Activated naive CD4-positive, alpha-beta T cell treated with anti-CD3 and anti-CD28 coated beads for 36 hours (primary cell): ENCODE data around the gene MAST3. TPM values are rescaled to one million over a fixed set of nuclear protein-coding genes. Genes with fewer than 3 reads are reported as not detected.

Experiments used
- CTCF ChIA-PET: fragments of 350-600 bp; sonication (Branson Sonifier 250); formaldehyde crosslinking; loops from one replicate; lab custom pipeline; 2021; ENCODE audit warnings: antibody characterized with exemption; lab: Charles Lee
- DNase-seq: peaks from one replicate; pipeline ENCODE4 v3.0.0-alpha.2; 2020
- H3K27ac Mint-ChIP-seq: one replicate; pipeline ENCODE4 v1.8.0; 2021; ENCODE audit warnings: mild to moderate bottlenecking, mixed read lengths
- H3K27me3 Mint-ChIP-seq: one replicate; pipeline ENCODE4 v1.8.0; 2021; ENCODE audit warnings: low read depth, mixed read lengths
- H3K36me3 Mint-ChIP-seq: one replicate; pipeline ENCODE4 v1.8.0; 2021; ENCODE audit warnings: low read depth, mixed read lengths
- H3K4me1 Mint-ChIP-seq: one replicate; pipeline ENCODE4 v1.8.0; 2021; ENCODE audit warnings: low read depth, mixed read lengths
- H3K4me3 Mint-ChIP-seq: one replicate; pipeline ENCODE4 v1.8.0; 2021; ENCODE audit warnings: mild to moderate bottlenecking, moderate library complexity, mixed read lengths
- H3K9me3 Mint-ChIP-seq: one replicate; pipeline ENCODE4 v1.8.0; 2021; ENCODE audit warnings: mixed read lengths
- intact Hi-C: fragments of 100-400 bp; cut with micrococcal nuclease; formaldehyde crosslinking; loops from one replicate; pipeline ENCODE4 v1.15.1; 2023
- total RNA-seq, 2 experiments: library from RNA; stranded (reverse); gene quantifications; one replicate each; pipeline ENCODE4 v1.2.3, GENCODE V29; 2021

The MAST3 gene
- total RNA-seq, 2 experiments from 2014 or later, result 12.8 to 13.5 TPM

DNA sequence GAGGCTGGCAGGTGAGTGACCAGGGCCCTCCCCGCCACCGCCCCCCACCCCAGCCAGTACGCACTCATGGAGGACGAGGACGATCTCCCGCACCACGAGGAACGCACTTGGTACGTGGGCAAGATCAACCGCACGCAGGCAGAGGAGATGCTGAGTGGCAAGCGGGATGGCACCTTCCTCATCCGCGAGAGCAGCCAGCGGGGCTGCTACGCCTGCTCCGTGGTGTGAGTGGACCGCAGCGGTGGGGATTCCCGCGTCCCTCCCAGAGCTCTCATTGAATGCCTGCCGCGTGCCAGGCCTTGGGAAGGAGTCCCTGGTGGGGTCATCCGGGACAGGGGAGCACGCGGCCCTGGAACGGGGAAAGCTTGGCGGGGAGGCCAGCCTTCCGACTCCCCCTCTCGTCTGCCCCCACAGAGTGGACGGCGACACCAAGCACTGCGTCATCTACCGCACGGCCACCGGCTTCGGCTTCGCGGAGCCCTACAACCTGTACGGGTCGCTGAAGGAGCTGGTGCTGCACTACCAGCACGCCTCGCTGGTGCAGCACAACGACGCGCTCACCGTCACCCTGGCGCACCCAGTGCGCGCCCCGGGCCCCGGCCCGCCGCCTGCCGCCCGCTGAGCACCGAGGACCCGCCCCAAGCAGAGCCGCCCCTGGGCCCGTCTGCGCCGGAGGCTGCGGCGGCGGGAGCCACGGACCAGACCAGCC lies 71.2 kb downstream of the MAST3 start:
- CTCF ChIA-PET, result interaction anchor here (0.5 to 5.2 kb wide), 5 partner anchors 14 to 111 kb away, joined by 3 to 35 read pairs (median 3); no protein-coding TSS in a partner anchor
- H3K36me3 Mint-ChIP-seq, result peaks cover 25% of the 10 kb centered on the region
- H3K27ac Mint-ChIP-seq, result no peak overlapping the region

DNA sequence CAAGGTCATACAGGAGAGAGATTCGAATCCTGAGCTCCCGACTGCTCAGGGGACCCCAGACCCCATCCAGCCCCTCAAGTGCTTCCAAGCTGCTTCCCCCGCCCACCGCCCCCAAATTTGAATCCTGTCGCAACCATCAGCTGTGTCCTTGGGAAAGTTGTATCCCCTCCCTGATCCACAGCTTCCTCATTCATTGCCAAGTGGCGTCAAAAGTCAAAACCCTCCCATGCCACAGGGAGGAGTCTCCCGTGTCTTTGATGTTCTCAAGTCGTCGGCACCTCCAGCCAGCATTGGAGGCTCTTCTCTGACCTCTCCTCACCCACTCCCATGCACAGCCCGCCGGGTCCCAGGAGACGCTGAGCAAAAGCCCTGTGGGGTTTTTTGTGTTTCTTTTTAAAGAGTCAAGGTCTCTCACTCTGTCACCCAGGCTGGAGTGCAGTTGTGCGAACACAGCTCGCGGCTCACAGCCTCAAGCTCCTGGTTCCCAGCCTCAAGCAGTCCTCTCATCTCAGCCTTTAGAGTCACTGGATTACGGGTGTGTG lies 73.2 kb downstream of the MAST3 start:
- Mint-ChIP-seq H3K36me3 (peaks cover 22% of the 10 kb centered on the region), H3K9me3 (no peaks in the 10 kb centered on the region), H3K4me1 (peaks cover 6% of the 10 kb centered on the region), H3K27ac (peak overlapping the region; percentile 35), H3K4me3 (no peak overlapping the region), H3K27me3 (no peaks in the 10 kb centered on the region)
- no peak for DNase-seq
- CTCF ChIA-PET, result interaction anchor here (0.6 to 1.4 kb wide), 5 partner anchors 9 to 358 kb away, joined by 3 to 5 read pairs (median 3); no protein-coding TSS in a partner anchor
- intact Hi-C loops, result no loop called here

More for the DNA sequence above, 71.2 kb downstream of the MAST3 start:
- DNase-seq, result no peak
- Mint-ChIP-seq H3K9me3 (no peaks in the 10 kb centered on the region), H3K4me3 (no peak overlapping the region), H3K4me1 (peaks cover under 1% of the 10 kb centered on the region), H3K27me3 (no peaks in the 10 kb centered on the region)
- intact Hi-C loops, result loop anchor here (1.0 kb wide), 2 partner anchors 56 to 106 kb away; no protein-coding TSS in a partner anchor

DNA sequence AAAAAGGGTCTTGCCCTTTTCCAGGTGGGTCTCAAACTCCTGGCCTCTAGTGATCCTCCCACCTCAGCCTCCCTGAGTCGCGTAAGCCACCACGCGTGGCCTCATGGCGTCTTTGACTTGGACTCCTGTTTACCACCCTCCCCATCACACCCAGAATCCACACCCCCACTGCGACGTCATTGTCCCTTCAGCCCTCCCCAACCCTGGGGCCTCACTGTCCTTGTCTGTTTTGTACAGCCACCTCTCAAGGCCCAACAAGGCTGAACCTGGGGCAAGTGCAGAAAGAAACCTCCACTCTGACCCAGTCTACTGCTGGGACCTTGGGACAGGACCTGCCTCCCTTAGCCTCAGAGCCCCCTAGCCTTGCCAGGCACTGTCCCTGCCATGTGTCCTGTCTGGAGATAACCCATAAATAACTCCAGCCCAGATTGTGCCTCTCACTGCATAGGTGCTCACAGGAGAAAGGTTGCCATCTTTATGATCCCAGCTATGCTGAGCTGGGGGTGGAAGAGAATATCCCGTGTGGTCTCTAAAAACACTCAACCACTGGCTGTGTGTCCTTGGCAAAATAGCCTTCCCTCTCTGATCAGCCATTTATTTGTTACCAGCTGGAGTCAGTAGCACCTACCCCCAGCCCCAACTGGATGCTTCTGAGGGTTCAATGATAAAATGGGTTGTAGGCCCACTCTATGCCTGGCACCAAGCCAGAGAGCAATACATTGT lies 74.2 kb downstream of the MAST3 start:
- intact Hi-C loops, result no loop called here
- H3K27ac Mint-ChIP-seq, result no peak overlapping the region

DNA sequence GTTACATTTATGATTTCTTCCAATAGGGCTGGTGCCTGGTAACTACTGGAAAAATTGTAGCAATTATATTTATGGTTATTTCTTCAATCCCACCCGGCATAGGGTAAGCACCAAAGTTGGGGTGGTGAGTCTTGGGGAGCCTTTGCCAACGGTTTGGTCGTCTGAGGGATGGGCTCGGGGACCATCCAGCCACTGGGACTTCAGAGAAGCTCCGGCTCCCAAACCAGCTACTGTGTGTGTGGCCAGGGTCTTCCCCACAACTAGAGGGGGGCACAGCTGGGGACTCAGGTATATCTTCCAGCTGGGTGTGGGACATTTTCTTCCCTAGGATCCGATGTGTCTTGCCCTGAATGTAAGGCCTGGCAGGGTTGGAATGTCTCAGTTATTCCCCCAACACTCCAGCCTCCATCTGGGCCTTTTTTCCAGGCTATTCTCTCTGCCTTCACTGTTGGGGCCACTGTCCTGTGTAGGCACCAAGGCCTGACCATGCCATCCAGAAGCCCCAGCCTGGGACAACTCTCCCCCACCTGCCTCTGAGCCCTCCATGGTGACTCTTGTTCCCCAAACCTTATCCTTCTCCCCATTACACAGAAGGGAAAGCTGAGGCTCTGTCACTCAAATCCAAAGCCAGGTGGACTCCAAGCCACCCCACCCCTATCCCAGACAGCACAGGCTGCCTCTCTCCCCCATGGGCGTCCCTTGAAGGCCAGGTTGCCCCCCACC lies 74.9 kb downstream of the MAST3 start:
- H3K4me1 Mint-ChIP-seq, result peaks cover 6% of the 10 kb centered on the region

More for the DNA sequence above, 74.2 kb downstream of the MAST3 start:
- no peak for DNase-seq
- Mint-ChIP-seq H3K4me3 (no peak overlapping the region), H3K27me3 (no peaks in the 10 kb centered on the region), H3K36me3 (peaks cover 15% of the 10 kb centered on the region), H3K4me1 (peaks cover 6% of the 10 kb centered on the region), H3K9me3 (no peaks in the 10 kb centered on the region)
- CTCF ChIA-PET, result interaction anchor here (0.9 to 1.3 kb wide), 3 partner anchors 21 to 77 kb away, joined by 3 to 4 read pairs (median 3); partner anchors contain the start of gene MPV17L2

DNA sequence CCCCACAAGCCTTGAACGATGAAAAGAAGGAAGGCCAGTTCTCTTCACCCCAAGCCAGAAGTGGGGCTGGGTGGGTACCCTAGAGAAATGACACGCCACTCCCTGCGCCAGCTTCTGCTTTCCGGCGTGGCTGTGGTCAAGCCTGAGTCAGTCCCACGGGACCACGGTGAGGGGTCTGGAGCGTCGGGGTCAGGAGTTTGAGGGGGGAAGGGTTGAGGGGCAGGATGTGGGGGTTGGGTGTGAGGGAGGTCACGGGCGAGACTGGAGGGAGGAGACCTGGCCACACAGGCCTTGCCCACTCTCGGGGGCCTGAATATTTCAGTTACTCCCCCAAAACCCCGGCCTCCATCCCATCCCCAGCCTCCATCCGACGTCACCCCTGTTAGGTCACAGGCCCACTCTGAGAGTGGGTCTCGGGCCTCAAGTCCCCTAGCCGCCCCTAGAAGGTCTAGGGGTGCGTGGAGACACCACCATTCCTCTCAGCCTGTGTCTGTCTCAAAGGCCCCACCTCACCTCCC lies 75.5 kb downstream of the MAST3 start:
- intact Hi-C loops, result no loop called here

More for the DNA sequence above, 74.9 kb downstream of the MAST3 start:
- Mint-ChIP-seq H3K9me3 (no peaks in the 10 kb centered on the region), H3K27ac (no peak overlapping the region), H3K36me3 (peaks cover 12% of the 10 kb centered on the region), H3K27me3 (no peaks in the 10 kb centered on the region), H3K4me3 (peak overlapping the region; percentile 81)
- intact Hi-C loops, result no loop called here
- CTCF ChIA-PET, result interaction anchor here (0.7 to 1.3 kb wide), 3 partner anchors 20 to 59 kb away, joined by 3 to 4 read pairs (median 4); partner anchors contain the start of gene MPV17L2
- no peak for DNase-seq

DNA sequence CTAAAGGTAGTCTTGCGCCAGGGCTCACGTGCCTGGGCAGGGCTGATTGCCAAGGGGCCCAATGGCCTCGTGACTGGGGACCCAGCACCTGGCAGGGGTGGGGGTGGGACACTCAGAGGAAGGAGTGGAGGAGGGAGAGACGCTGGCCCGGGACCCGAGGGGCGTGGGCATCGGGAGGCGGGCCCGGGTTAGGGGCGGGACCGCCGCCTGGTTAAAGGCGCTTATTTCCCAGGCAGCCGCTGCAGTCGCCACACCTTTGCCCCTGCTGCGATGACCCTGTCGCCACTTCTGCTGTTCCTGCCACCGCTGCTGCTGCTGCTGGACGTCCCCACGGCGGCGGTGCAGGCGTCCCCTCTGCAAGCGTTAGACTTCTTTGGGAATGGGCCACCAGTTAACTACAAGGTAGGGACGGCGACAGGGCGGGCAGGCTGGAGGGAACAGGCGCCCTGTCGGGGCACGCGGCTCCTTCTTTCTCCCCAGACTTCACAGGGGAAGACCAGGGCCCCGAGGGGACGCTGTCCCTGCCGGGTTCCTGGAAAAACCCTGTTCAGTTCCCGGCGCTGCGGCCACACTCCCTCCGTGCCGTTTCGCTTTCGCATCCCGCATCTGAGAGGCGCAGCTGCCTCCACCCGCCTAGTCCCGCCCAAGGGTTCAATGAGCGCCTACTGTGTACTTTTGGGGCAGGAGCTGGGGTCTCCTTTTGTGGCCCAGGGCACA lies 76.2 kb downstream of the MAST3 start, which contains the start of gene IFI30:
IFI30 (plus strand) TSS at position 242 of the 717 bp plus-strand sequence; CDS start at position 271, 29 bp downstream.
- H3K4me1 Mint-ChIP-seq, result peaks cover 6% of the 10 kb centered on the region
- peak; percentile 68 for DNase-seq
- H3K9me3 Mint-ChIP-seq, result no peaks in the 10 kb centered on the region
- no peaks in the 10 kb centered on the region for H3K27me3 Mint-ChIP-seq
- intact Hi-C loops, result loop anchor here (1.0 kb wide), 1 partner anchor 19 kb away; no protein-coding TSS in a partner anchor
- H3K36me3 Mint-ChIP-seq, result peaks cover 8% of the 10 kb centered on the region
- peak within 1 kb of the TSS; percentile 81 for H3K4me3 Mint-ChIP-seq
- CTCF ChIA-PET, result interaction anchor here (0.6 to 1.6 kb wide), 5 partner anchors 12 to 155 kb away, joined by 3 to 4 read pairs (median 3); no protein-coding TSS in a partner anchor
- no peak within 1 kb of the TSS for H3K27ac Mint-ChIP-seq

More for the DNA sequence above, 75.5 kb downstream of the MAST3 start:
- Mint-ChIP-seq H3K4me3 (peak overlapping the region; percentile 81), H3K36me3 (peaks cover 10% of the 10 kb centered on the region), H3K4me1 (peaks cover 6% of the 10 kb centered on the region), H3K27me3 (no peaks in the 10 kb centered on the region), H3K27ac (no peak overlapping the region), H3K9me3 (no peaks in the 10 kb centered on the region)
- CTCF ChIA-PET, result interaction anchor here (0.7 to 1.3 kb wide), 2 partner anchors 31 to 60 kb away, joined by 4 read pairs; no protein-coding TSS in a partner anchor
- DNase-seq, result no peak

DNA sequence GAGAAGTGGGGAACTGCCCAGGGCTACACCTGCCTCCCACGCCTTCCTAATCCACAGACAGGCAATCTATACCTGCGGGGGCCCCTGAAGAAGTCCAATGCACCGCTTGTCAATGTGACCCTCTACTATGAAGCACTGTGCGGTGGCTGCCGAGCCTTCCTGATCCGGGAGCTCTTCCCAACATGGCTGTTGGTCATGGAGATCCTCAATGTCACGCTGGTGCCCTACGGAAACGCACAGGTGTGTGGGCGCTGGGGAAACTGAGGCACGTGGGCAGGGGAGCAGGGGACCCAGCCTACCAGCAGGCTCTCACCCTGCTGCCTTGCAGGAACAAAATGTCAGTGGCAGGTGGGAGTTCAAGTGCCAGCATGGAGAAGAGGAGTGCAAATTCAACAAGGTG lies 77.4 kb downstream of the MAST3 start:
- peaks cover 6% of the 10 kb centered on the region for H3K4me1 Mint-ChIP-seq
- intact Hi-C loops, result loop anchor here (1.0 kb wide), 1 partner anchor 17 kb away; no protein-coding TSS in a partner anchor
- no peaks in the 10 kb centered on the region for H3K9me3 Mint-ChIP-seq
- DNase-seq, result no peak
- peaks cover 5% of the 10 kb centered on the region for H3K36me3 Mint-ChIP-seq
- no peaks in the 10 kb centered on the region for H3K27me3 Mint-ChIP-seq
- no peak overlapping the region for H3K27ac Mint-ChIP-seq
- H3K4me3 Mint-ChIP-seq, result peak overlapping the region; percentile 10
- CTCF ChIA-PET, result interaction anchor here (1.0 to 1.6 kb wide), 4 partner anchors 17 to 77 kb away, joined by 3 to 4 read pairs (median 4); no protein-coding TSS in a partner anchor

DNA sequence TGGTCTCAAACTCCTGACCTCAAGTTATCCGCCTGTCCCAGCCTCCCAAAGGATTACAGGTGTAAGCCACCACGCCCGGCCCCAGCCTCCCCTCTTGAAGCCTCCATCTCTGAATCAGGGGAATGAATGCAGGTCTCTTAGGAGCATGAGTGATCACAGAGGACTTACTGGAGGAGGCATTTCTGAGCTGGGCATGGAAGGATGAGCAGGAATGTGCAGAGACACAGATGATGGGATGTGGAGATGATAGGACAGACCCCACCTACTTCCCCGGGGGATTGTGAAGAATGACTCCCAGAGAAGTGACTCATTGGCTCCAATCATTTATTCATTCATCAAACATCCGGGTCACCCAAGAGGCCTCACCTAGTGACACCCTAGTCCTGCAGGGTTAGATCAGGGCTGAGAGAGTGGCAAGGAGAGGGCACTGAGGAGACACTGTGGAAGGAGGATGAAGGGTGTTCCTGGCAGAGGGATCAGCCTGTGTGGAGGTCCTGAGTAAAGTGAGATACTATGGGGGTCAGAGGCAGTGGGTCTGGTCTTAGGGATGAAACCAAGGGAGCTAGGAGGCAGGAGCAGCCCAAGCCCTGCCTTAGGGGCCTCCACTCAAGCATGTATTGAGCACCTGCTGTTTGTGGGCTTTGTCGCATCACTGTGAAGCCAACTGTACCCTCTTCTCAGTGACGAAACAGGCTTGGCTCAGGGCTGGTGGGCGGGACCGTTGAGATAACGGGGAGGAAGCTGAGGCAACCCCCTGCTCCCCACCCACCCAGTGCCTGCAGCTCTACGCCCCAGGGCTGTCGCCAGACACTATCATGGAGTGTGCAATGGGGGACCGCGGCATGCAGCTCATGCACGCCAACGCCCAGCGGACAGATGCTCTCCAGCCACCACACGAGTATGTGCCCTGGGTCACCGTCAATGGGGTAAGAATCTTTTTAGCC lies 79.1 kb downstream of the MAST3 start:
- Mint-ChIP-seq H3K36me3 (peaks cover 2% of the 10 kb centered on the region), H3K9me3 (no peaks in the 10 kb centered on the region), H3K27me3 (no peaks in the 10 kb centered on the region), H3K27ac (no peak overlapping the region), H3K4me3 (no peak overlapping the region), H3K4me1 (peaks cover 6% of the 10 kb centered on the region)
- CTCF ChIA-PET, result interaction anchor here (1.8 kb wide), 1 partner anchor 75 kb away, joined by 5 read pairs; no protein-coding TSS in a partner anchor
- DNase-seq, result no peak
- intact Hi-C loops, result no loop called here

DNA sequence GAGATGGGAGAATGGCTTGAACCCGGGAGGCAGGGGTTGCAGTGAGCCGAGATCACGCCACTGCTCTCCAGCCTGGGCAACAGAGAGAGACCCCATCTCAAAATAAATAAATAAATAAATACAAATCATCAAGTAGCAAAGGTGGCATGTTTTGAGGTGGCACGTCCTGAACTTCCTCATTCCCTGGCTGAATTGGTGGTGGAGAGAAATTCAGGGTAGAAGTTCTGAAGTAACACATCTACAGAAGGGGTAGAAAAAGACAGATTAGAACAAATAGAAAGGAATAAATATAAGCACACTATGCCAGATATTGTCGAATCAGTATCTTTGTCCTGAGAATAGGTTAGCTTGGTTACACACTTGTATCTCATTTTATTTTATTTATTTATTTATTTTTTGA lies 82.4 kb downstream of the MAST3 start:
- CTCF ChIA-PET, result interaction anchor here (0.7 to 1.0 kb wide), 2 partner anchors 12 to 246 kb away, joined by 3 to 4 read pairs; no protein-coding TSS in a partner anchor
- intact Hi-C loops, result no loop called here
- Mint-ChIP-seq H3K36me3 (no peaks in the 10 kb centered on the region), H3K4me1 (no peaks in the 10 kb centered on the region), H3K27me3 (no peaks in the 10 kb centered on the region), H3K4me3 (no peak overlapping the region), H3K27ac (no peak overlapping the region), H3K9me3 (no peaks in the 10 kb centered on the region)
- DNase-seq, result no peak

DNA sequence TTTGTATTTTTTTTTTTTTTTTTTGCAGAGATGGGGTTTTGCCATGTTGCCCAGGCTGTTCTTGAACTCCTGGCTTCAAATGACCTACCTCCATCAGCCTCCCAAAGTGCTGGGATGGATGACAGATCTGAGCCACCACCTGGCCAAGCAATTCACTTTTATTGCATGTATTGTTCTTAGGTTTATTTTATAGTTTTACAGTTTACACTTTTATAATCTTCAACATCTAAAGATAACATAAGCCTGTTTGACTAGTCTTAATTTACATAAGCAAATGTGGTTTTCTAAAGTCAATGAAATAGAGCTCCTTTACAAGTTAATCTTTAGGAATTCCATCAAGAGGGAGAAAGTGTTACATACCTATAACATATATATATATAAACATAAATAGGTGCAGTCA lies 86.0 kb downstream of the MAST3 start:
- Mint-ChIP-seq H3K27ac (no peak overlapping the region), H3K4me1 (no peaks in the 10 kb centered on the region), H3K4me3 (no peak overlapping the region), H3K36me3 (no peaks in the 10 kb centered on the region), H3K27me3 (no peaks in the 10 kb centered on the region), H3K9me3 (no peaks in the 10 kb centered on the region)
- intact Hi-C loops, result no loop called here
- CTCF ChIA-PET, result interaction anchor here (0.7 to 1.5 kb wide), 6 partner anchors 30 to 221 kb away, joined by 3 to 5 read pairs (median 3); no protein-coding TSS in a partner anchor
- DNase-seq, result no peak
